G401 (cell line): Measurements from ENCODE around the gene GADD45GIP1. TPM values are rescaled to one million over a fixed set of nuclear protein-coding genes. Genes with fewer than 3 reads are reported as not detected.
"Not testable (repeated sequence)": the region's sequence is repeated elsewhere in the genome, so short reads cannot be mapped to it uniquely, and the experiment has no call there.

Source experiments
- DNase-seq: peaks from one replicate; pipeline ENCODE4 v3.0.0-alpha.2; 2015; ENCODE audit warnings: low spot score
- in situ Hi-C: cut with HindIII; loops from 2 replicates; pipeline ENCODE4 v1.10.0; 2016; ENCODE audit warnings: low sequenced_read_pairs, mixed read lengths
- total RNA-seq: library from RNA; depleted of rRNA; stranded (reverse); fragments of >200 nt; shearing (Covaris generic); gene quantifications from 2 replicates; pipeline ENCODE4 v1.2.3, GENCODE V29; 2014; rRNA removed

GADD45GIP1 gene
- total RNA-seq, 1 experiment from 2014 or later: 79.7 TPM

DNA sequence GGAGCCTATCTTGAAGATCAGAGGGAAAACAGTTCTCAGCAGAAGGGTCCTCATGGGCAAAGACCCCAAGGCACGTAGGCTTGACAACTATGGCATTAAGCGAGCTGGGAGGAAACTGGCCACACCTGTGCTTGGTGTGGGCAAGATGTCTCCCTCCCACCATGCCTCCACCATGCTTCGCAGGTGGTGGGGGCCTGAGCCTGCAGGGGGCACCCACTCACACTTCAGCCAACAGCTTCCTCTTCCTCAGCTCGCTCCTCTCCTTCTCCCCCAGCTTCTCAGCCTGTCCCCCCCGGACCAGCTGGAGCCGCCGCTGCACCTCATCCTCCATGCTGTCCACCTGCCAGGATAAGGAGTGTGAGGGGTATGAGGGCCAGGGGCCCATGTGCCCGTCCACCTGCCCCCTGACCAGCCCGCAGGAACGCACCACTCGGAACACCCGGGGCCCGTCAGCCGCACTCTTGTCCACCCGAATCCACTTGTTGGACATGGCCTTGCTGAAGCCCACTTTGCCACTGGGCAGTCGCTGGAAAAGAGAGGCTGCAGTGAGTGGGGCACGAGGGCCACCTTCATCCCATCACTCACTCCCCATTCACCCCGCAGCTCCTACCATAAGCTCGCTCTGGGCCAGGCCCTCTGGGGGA, 26.9 kb downstream of the GADD45GIP1 start:
- in situ Hi-C loops: no loop called here
- DNase-seq: no peak

DNA sequence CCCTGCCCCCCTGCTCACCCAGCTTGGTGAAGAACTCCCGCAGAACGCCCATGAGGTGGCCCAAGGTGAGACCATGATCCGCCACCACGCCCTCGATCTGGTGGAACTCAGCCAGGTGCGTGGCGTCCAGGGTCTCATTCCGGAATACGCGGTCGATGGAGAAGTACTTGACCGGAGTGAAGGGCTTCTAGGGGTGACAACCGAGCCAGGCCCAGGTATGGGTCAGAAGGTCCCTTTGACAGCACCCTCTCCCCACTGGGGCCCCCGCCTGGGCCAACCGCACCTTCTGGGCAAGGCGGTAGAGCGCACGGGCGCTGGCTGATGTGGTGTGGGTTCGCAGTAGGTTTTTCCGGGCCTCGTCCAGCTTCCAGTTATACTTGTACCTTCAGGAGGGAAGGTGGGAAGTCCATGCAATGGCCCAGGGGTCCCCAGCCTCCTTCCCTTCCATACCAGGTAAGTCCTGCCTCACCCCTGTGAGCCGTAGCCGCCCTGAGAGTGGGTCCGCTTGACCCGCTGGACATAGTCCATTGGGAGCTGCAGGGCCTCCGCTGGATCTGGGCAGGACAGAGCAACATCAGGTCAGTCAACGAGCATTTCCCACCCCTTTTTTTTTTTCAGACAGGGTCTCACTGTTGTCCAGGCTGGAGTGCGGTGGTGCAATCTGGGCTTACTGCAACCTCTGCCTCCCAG, 32.3 kb downstream of the GADD45GIP1 start:
- no peak for DNase-seq

DNA sequence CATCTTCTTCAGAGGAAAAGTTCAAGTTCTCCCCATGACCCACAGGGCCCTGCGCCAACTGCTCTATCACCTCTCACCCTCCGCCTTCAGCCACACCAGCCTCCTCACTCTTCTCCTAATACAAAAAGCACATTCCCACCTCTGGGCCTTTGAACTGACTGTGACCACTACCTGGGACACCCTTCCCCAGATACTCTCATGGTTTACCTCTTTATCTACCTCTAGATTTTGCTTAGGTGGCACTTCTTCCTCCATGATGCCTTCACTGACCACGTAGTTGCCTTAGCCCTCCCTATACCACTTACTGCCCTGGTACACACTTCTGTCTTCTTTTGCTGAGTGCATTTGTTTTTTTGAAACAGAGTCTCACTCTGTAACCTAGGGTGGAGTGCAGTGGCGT, 34.1 kb downstream of the GADD45GIP1 start:
- DNase-seq: no peak
- in situ Hi-C loops: loop anchor here (25.0 kb wide), 1 partner anchor 139 kb away; no protein-coding TSS in a partner anchor

More for the DNA sequence above, 32.3 kb downstream of the GADD45GIP1 start:
- in situ Hi-C loops: loop anchor here (25.0 kb wide), 1 partner anchor 138 kb away; no protein-coding TSS in a partner anchor

DNA sequence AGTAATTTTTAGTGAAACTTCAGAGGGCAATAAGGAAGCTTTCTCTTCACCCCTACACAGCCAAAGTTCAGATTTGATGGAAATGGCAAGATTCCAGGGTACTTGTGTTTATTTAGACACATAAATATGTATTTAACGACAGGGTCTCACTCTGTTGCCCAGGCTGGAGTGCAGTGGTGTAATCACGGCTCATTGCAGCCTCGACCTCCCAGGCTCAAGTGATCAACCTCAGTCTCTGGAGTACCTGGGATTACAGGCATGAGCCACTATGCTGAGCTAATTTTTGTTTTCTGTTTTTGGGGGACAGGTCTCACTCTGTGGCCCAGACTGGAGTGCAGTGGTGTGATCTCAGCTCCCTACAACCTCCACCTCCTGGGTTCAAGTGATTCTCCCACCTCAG, 36.0 kb downstream of the GADD45GIP1 start:
- DNase-seq: no peak
- in situ Hi-C loops: loop anchor here (25.0 kb wide), 1 partner anchor 141 kb away; no protein-coding TSS in a partner anchor

DNA sequence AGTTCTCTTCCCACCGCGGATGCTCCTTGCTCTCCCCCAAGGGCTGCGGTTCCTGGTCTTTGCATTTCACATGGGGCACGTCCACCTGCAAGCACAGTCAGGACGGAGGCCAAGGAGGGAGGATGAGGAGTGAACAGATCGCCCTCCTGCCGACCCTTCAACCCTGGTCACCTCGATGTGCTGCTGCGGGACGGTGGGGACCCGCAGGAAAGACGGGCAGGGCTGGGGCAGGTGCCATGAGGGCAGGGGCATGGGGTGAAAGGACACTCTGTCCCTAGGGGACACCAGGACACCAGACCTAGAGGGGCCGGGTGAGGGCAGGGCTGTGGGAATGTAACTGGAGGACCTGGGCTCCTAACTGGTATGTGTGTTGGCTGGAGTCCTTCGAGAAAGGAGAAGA, 38.8 kb downstream of the GADD45GIP1 start:
- in situ Hi-C loops: loop anchor here (25.0 kb wide), 1 partner anchor 144 kb away; no protein-coding TSS in a partner anchor
- no peak for DNase-seq

DNA sequence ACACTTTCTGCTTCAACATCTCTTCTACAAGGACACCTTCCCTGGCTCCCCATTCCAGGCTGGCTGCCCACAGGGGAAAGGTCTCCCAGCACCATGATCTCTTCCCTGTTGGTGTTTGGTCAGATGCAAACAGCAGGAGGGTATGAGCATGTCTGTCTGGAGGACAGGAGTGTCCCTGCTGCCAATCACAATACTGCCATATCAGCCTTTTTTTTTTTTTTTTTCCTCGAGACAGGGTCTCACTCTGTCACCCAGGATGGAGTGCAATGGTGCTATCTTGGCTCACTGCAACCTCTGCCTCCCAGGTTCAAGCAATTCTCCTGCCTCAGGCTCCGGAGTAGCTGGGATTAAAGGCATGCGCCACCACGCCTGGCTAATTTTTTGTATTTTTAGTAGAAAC, 41.2 kb downstream of the GADD45GIP1 start:
- in situ Hi-C loops: loop anchor here (25.0 kb wide), 1 partner anchor 146 kb away; no protein-coding TSS in a partner anchor

DNA sequence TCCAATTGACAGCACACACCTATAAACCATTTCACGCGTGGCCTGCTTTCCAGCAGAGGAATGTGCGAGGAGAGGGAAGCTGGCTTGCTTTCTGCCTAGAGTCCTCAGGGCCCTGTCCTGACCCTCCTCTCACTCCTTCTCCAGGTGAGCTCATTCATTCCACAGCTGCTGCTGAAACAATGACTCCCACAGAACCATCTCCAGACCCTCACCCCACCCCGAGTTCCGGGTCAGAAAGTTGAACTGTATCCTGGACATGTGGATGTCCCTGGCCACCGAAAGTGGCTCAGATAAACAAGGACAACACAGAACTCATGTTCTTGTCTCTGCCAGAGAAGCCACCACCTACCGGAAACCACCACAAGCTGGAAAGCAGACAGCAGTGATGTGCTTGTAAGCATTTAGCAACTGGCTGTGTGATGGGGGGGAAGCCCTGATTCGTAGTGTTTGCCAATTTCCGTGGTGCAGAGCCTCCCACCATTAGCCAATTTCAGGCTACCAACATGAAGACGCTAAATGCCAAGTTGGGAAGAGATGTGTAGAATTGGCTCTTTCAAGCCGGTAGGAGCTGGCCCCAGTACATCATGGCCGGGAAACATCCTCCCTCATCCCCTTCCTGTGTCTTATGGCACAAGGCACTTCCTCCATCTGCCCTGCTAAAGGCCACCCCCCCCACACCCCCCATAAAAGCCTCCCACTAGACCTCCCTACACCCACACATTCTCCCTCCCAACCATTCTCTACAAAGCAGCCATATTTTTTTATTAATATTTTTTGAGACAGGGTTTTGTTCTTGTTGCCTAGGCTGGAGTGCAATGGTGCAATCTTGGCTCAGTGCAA, 43.0 kb downstream of the GADD45GIP1 start:
- DNase-seq: no peak

More for the DNA sequence above, 41.2 kb downstream of the GADD45GIP1 start:
- DNase-seq: not testable (repeated sequence)

DNA sequence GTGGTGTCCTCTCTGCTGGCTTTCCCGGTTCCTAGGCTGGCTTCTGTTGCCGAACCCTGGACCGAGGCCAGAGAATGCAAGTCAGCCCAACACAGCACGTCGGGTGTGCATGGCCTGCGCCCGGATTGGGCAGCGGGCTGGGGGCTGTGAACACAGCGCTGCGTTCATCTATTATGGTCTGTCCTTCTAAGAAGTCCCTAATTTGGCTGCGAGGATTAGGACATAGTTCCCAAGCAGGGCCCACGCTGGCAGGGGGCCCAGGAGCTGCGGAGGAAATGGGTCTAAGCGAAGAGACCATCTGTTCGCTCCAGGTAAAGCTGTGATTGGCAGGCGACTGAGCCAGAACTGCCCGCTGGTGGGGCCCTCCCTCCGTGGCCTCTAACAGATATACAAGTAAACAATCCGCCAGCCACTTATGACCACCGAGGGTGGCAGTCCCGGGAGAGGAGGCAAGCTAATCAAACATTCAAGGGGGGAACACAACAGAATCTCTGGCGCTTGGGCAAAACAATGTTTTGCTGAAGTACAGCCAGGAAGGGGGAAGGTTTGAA, 43.9 kb downstream of the GADD45GIP1 start:
- in situ Hi-C loops: loop anchor here (25.0 kb wide), 1 partner anchor 149 kb away; no protein-coding TSS in a partner anchor
- DNase-seq: peak; percentile 98

More for the DNA sequence above, 43.0 kb downstream of the GADD45GIP1 start:
- in situ Hi-C loops: loop anchor here (25.0 kb wide), 1 partner anchor 148 kb away; no protein-coding TSS in a partner anchor

DNA sequence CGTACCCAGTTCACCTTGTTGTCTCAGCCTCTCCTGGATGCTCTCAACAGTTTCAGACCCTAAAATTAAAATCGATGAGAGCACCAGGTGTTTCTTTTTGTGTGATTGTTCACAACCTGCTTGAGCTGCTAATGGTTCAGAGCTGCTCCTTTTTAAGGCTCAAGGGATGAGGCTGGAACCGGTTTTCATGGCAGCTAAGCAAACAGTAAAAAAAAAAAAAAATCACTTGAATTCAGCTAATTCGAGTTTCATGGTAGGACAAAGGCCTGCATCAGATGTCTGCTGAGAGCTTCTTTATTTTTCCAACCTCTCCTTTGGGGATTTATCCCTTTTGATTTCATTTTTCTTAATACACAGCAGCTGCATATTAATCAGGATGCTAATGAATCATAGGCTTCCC, 44.5 kb downstream of the GADD45GIP1 start:
- in situ Hi-C loops: loop anchor here (25.0 kb wide), 1 partner anchor 150 kb away; no protein-coding TSS in a partner anchor
- DNase-seq: no peak

DNA sequence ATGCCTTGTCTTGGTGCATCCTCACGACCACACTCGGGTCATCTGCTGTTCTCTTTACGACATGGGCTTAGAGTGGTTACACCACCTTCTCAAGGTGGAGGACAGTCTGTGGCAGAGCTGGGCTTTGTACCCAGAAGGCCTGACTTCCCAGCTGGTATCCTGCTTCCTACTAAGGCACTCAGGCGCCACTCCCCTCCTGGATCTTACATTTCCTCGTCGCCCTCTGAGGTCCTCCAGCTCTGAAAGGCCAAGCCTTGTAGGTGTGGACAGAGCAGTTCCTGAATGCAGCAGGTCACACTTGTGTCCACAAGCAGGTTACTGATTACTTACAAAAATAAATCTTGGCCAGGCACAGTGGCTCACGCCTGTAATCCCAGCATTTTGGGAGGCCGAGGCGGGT, 49.9 kb downstream of the GADD45GIP1 start:
- no peak for DNase-seq
- in situ Hi-C loops: loop anchor here (25.0 kb wide), 1 partner anchor 155 kb away; no protein-coding TSS in a partner anchor

Other genes starting within 250 kb of the GADD45GIP1 start
- gene TNPO2, start 233.3 kb downstream of the GADD45GIP1 start, total RNA-seq: 43.9 and 63.1 TPM in 2 replicates
- gene TRIR, start 222.5 kb downstream of the GADD45GIP1 start, total RNA-seq: 621 and 678 TPM in 2 replicates
- gene GET3, start 219.7 kb downstream of the GADD45GIP1 start, total RNA-seq: 232 and 263 TPM in 2 replicates
- not detected in 2 replicates for gene BEST2, start 205.4 kb downstream of the GADD45GIP1 start, total RNA-seq
- 19.4 and 20.2 TPM in 2 replicates for gene HOOK2, start 181.7 kb downstream of the GADD45GIP1 start, total RNA-seq
- gene JUNB, start 165.7 kb downstream of the GADD45GIP1 start, total RNA-seq: 28.3 and 35.9 TPM in 2 replicates
- gene PRDX2, start 155.4 kb downstream of the GADD45GIP1 start, total RNA-seq: 290 and 300 TPM in 2 replicates
- gene THSD8, start 155.2 kb downstream of the GADD45GIP1 start, total RNA-seq: not detected in 2 replicates
- 69.1 and 124 TPM in 2 replicates for gene RNASEH2A, start 150.6 kb downstream of the GADD45GIP1 start, total RNA-seq
- gene RTBDN, start 122.6 kb downstream of the GADD45GIP1 start, total RNA-seq: 5.7 and 8.0 TPM in 2 replicates
- gene MAST1, start 118.7 kb downstream of the GADD45GIP1 start, total RNA-seq: 20.4 and 22.6 TPM in 2 replicates
- gene DNASE2, start 75.8 kb downstream of the GADD45GIP1 start, total RNA-seq: 68.1 and 68.4 TPM in 2 replicates
- not detected in 2 replicates for gene KLF1, start 70.0 kb downstream of the GADD45GIP1 start, total RNA-seq
- 90.3 and 125 TPM in 2 replicates for gene GCDH, start 66.1 kb downstream of the GADD45GIP1 start, total RNA-seq
- 0.17 and 0.31 TPM in 2 replicates for gene SYCE2, start 37.9 kb downstream of the GADD45GIP1 start, total RNA-seq
- gene FARSA, start 23.5 kb downstream of the GADD45GIP1 start, total RNA-seq: 142 and 150 TPM in 2 replicates
- gene CALR, start 18.6 kb downstream of the GADD45GIP1 start, total RNA-seq: 1,471 and 1,755 TPM in 2 replicates
- 76.4 and 88.8 TPM in 2 replicates for gene RAD23A, start 11.4 kb downstream of the GADD45GIP1 start, total RNA-seq
- 0.18 TPM in 1 of 2 replicates, not detected in the other for gene DAND5, start 12.4 kb upstream of the GADD45GIP1 start, total RNA-seq
- gene NFIX, start 38.3 kb upstream of the GADD45GIP1 start, total RNA-seq: 0.86 and 3.6 TPM in 2 replicates
- gene LYL1, start 145.6 kb upstream of the GADD45GIP1 start, total RNA-seq: not detected in 2 replicates
- 86.8 and 87.0 TPM in 2 replicates for gene TRMT1, start 159.5 kb upstream of the GADD45GIP1 start, total RNA-seq
- 53.4 and 60.5 TPM in 2 replicates for gene NACC1, start 161.0 kb upstream of the GADD45GIP1 start, total RNA-seq
- 93.4 and 112 TPM in 2 replicates for gene STX10, start 193.2 kb upstream of the GADD45GIP1 start, total RNA-seq
- 33.3 and 40.5 TPM in 2 replicates for gene IER2, start 193.2 kb upstream of the GADD45GIP1 start, total RNA-seq